Vagina (tissue), 2 donors: Measurements from ENCODE around the gene LBH.

ENCODE experiments used
- POLR2A ChIP-seq, 2 donors: fragments of 450-650 bp; IDR thresholded peaks; one replicate each; pipeline ENCODE4 v1.6.1; 2017; ENCODE audit warnings: antibody characterized with exemption in 2 of 2, mild to moderate bottlenecking in 2 of 2, moderate library complexity in 2 of 2
- TF ChIP-seq, protein P1 (sequence below), 3 experiments: fragments of 450-650 bp in 2 of 3; fragments of 200-600 bp in 1 of 3; sonication (generic) in 1 of 3; IDR thresholded peaks; one replicate each; pipeline ENCODE4 v1.5.1; 2017 to 2019; ENCODE audit warnings: antibody characterized with exemption in 3 of 3, mild to moderate bottlenecking in 2 of 3, moderate library complexity in 2 of 3

- TF ChIP-seq, protein P1, sequence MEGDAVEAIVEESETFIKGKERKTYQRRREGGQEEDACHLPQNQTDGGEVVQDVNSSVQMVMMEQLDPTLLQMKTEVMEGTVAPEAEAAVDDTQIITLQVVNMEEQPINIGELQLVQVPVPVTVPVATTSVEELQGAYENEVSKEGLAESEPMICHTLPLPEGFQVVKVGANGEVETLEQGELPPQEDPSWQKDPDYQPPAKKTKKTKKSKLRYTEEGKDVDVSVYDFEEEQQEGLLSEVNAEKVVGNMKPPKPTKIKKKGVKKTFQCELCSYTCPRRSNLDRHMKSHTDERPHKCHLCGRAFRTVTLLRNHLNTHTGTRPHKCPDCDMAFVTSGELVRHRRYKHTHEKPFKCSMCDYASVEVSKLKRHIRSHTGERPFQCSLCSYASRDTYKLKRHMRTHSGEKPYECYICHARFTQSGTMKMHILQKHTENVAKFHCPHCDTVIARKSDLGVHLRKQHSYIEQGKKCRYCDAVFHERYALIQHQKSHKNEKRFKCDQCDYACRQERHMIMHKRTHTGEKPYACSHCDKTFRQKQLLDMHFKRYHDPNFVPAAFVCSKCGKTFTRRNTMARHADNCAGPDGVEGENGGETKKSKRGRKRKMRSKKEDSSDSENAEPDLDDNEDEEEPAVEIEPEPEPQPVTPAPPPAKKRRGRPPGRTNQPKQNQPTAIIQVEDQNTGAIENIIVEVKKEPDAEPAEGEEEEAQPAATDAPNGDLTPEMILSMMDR (IDR thresholded peaks at IDR 0.05) = no peak
- TF ChIP-seq POLR2A (IDR thresholded peaks at IDR 0.05) = no peak
Observed at GRCh38 chr2:30308280-30308679, 76.9 kb downstream of the LBH start.
